ENCODE results near the gene POMGNT2.

The POMGNT2 gene

GRCh38 chr3:43105596-43106292 is at the start of gene POMGNT2:
POMGNT2 (minus strand) TSS chr3:43106079; CDS start chr3:43081431, 24,648 bp downstream.
- Mint-ChIP-seq H3K27ac (no peak within 1 kb of the TSS), H3K9me3 (peaks cover 3% of the 10 kb centered on the region), H3K27me3 (ENCODE audit: low read depth) (peaks cover 3% of the 10 kb centered on the region), H3K36me3 (ENCODE audit: low read depth) (no peaks in the 10 kb centered on the region), H3K4me3 (peak within 1 kb of the TSS; percentile 68), H3K4me1 (ENCODE audit: low read depth) (peaks cover 8% of the 10 kb centered on the region)

- Mint-ChIP-seq H3K36me3 (ENCODE audit: low read depth) (no peaks in the 10 kb centered on the region), H3K27ac (peak overlapping the region; percentile 42), H3K9me3 (no peaks in the 10 kb centered on the region), H3K27me3 (ENCODE audit: low read depth) (peaks cover 28% of the 10 kb centered on the region), H3K4me3 (no peak overlapping the region), H3K4me1 (ENCODE audit: low read depth) (peaks cover 5% of the 10 kb centered on the region)
These were observed 49.1 kb upstream of the POMGNT2 start for GRCh38 chr3:43154980-43155379.

- H3K27ac Mint-ChIP-seq: no peak overlapping the region
- no peaks in the 10 kb centered on the region for H3K9me3 Mint-ChIP-seq
These were observed 47.6 kb upstream of the POMGNT2 start for GRCh38 chr3:43153216-43154083.

GRCh38 chr3:43152649-43153048 is 46.8 kb upstream of the POMGNT2 start:
- peaks cover 20% of the 10 kb centered on the region for H3K27me3 Mint-ChIP-seq (ENCODE audit: low read depth)
- no peak overlapping the region for H3K27ac Mint-ChIP-seq

More at GRCh38 chr3:43153216-43154083, 47.6 kb upstream of the POMGNT2 start:
- Mint-ChIP-seq H3K27me3 (ENCODE audit: low read depth) (peaks cover 22% of the 10 kb centered on the region), H3K36me3 (ENCODE audit: low read depth) (no peaks in the 10 kb centered on the region), H3K4me3 (no peak overlapping the region), H3K4me1 (ENCODE audit: low read depth) (peaks cover 5% of the 10 kb centered on the region)

GRCh38 chr3:43148033-43148432 is 42.2 kb upstream of the POMGNT2 start:
- peaks cover 29% of the 10 kb centered on the region for H3K27me3 Mint-ChIP-seq (ENCODE audit: low read depth)
- no peaks in the 10 kb centered on the region for H3K36me3 Mint-ChIP-seq (ENCODE audit: low read depth)
- H3K9me3 Mint-ChIP-seq: no peaks in the 10 kb centered on the region
- no peaks in the 10 kb centered on the region for H3K4me1 Mint-ChIP-seq (ENCODE audit: low read depth)
- no peak overlapping the region for H3K4me3 Mint-ChIP-seq
- no peak overlapping the region for H3K27ac Mint-ChIP-seq

More at GRCh38 chr3:43152649-43153048, 46.8 kb upstream of the POMGNT2 start:
- Mint-ChIP-seq H3K4me1 (ENCODE audit: low read depth) (peaks cover 5% of the 10 kb centered on the region), H3K36me3 (ENCODE audit: low read depth) (no peaks in the 10 kb centered on the region), H3K9me3 (no peaks in the 10 kb centered on the region), H3K4me3 (no peak overlapping the region)

GRCh38 chr3:43146599-43146998 is 40.7 kb upstream of the POMGNT2 start:
- H3K36me3 Mint-ChIP-seq (ENCODE audit: low read depth): no peaks in the 10 kb centered on the region
- no peak overlapping the region for H3K4me3 Mint-ChIP-seq
- peaks cover 21% of the 10 kb centered on the region for H3K27me3 Mint-ChIP-seq (ENCODE audit: low read depth)
- H3K9me3 Mint-ChIP-seq: no peaks in the 10 kb centered on the region
- no peak overlapping the region for H3K27ac Mint-ChIP-seq
- H3K4me1 Mint-ChIP-seq (ENCODE audit: low read depth): peaks cover 6% of the 10 kb centered on the region

- peaks cover 15% of the 10 kb centered on the region for H3K27me3 Mint-ChIP-seq (ENCODE audit: low read depth)
- no peaks in the 10 kb centered on the region for H3K36me3 Mint-ChIP-seq (ENCODE audit: low read depth)
- H3K27ac Mint-ChIP-seq: no peak overlapping the region
- no peak overlapping the region for H3K4me3 Mint-ChIP-seq
- peaks cover 6% of the 10 kb centered on the region for H3K4me1 Mint-ChIP-seq (ENCODE audit: low read depth)
- no peaks in the 10 kb centered on the region for H3K9me3 Mint-ChIP-seq
These were observed 39.0 kb upstream of the POMGNT2 start for GRCh38 chr3:43144761-43145490.

GRCh38 chr3:43142472-43142871 is 36.6 kb upstream of the POMGNT2 start:
- Mint-ChIP-seq H3K36me3 (ENCODE audit: low read depth) (no peaks in the 10 kb centered on the region), H3K27ac (no peak overlapping the region), H3K9me3 (no peaks in the 10 kb centered on the region), H3K27me3 (ENCODE audit: low read depth) (peaks cover 18% of the 10 kb centered on the region), H3K4me1 (ENCODE audit: low read depth) (peaks cover 6% of the 10 kb centered on the region), H3K4me3 (no peak overlapping the region)

GRCh38 chr3:43138488-43139231 is 32.8 kb upstream of the POMGNT2 start:
- no peak overlapping the region for H3K27ac Mint-ChIP-seq
- no peak overlapping the region for H3K4me3 Mint-ChIP-seq
- H3K4me1 Mint-ChIP-seq (ENCODE audit: low read depth): peaks cover 6% of the 10 kb centered on the region
- peaks cover 9% of the 10 kb centered on the region for H3K9me3 Mint-ChIP-seq
- H3K27me3 Mint-ChIP-seq (ENCODE audit: low read depth): peaks cover 9% of the 10 kb centered on the region
- H3K36me3 Mint-ChIP-seq (ENCODE audit: low read depth): no peaks in the 10 kb centered on the region

- Mint-ChIP-seq H3K4me3 (no peak overlapping the region), H3K27ac (no peak overlapping the region), H3K9me3 (peaks cover 9% of the 10 kb centered on the region), H3K36me3 (ENCODE audit: low read depth) (no peaks in the 10 kb centered on the region), H3K27me3 (ENCODE audit: low read depth) (peaks cover 7% of the 10 kb centered on the region), H3K4me1 (ENCODE audit: low read depth) (no peaks in the 10 kb centered on the region)
These were observed 27.2 kb upstream of the POMGNT2 start for GRCh38 chr3:43132870-43133636.

GRCh38 chr3:43132193-43132592 is 26.3 kb upstream of the POMGNT2 start:
- Mint-ChIP-seq H3K4me3 (no peak overlapping the region), H3K27ac (no peak overlapping the region), H3K36me3 (ENCODE audit: low read depth) (no peaks in the 10 kb centered on the region), H3K27me3 (ENCODE audit: low read depth) (peaks cover 4% of the 10 kb centered on the region), H3K9me3 (peaks cover 9% of the 10 kb centered on the region), H3K4me1 (ENCODE audit: low read depth) (no peaks in the 10 kb centered on the region)

- Mint-ChIP-seq H3K9me3 (peaks cover 6% of the 10 kb centered on the region), H3K27ac (no peak overlapping the region), H3K4me3 (no peak overlapping the region), H3K27me3 (ENCODE audit: low read depth) (peaks cover 19% of the 10 kb centered on the region), H3K4me1 (ENCODE audit: low read depth) (no peaks in the 10 kb centered on the region), H3K36me3 (ENCODE audit: low read depth) (no peaks in the 10 kb centered on the region)
These were observed 22.6 kb upstream of the POMGNT2 start for GRCh38 chr3:43128464-43128863.

- H3K4me1 Mint-ChIP-seq (ENCODE audit: low read depth): no peaks in the 10 kb centered on the region
- H3K9me3 Mint-ChIP-seq: peaks cover 8% of the 10 kb centered on the region
- no peak overlapping the region for H3K27ac Mint-ChIP-seq
- peaks cover 18% of the 10 kb centered on the region for H3K27me3 Mint-ChIP-seq (ENCODE audit: low read depth)
- no peak overlapping the region for H3K4me3 Mint-ChIP-seq
- no peaks in the 10 kb centered on the region for H3K36me3 Mint-ChIP-seq (ENCODE audit: low read depth)
These were observed 20.7 kb upstream of the POMGNT2 start for GRCh38 chr3:43126536-43126935.
